Nephron (organoid): ENCODE measurements around the gene PTCD2.
A peak's percentile ranks its signal among the peaks of the same experiment; 100 is the strongest.
"Not testable (repeated sequence)": the region's sequence is repeated elsewhere in the genome, so short reads cannot be mapped to it uniquely, and the experiment has no call there.

Experiments used
- H3K27ac Mint-ChIP-seq, 3 experiments: 2 replicates each; pipeline ENCODE4 v1.8.0; 2020; ENCODE audit warnings: mixed read lengths in 3 of 3, mild to moderate bottlenecking in 2 of 3, moderate library complexity in 1 of 3
- H3K27me3 Mint-ChIP-seq: 2 replicates; pipeline ENCODE4 v1.8.0; 2021; ENCODE audit warnings: low read depth, mild to moderate bottlenecking, moderate library complexity, mixed read lengths
- H3K36me3 Mint-ChIP-seq: 2 replicates; pipeline ENCODE4 v1.8.0; 2020; ENCODE audit warnings: low read depth, mixed read lengths
- H3K4me1 Mint-ChIP-seq: 2 replicates; pipeline ENCODE4 v1.8.0; 2020; ENCODE audit warnings: mixed read lengths
- H3K4me3 Mint-ChIP-seq, 3 experiments: 2 replicates each; pipeline ENCODE4 v1.8.0; 2020; ENCODE audit warnings: mild to moderate bottlenecking in 3 of 3, mixed read lengths in 3 of 3, moderate library complexity in 2 of 3
- H3K9me3 Mint-ChIP-seq: 2 replicates; pipeline ENCODE4 v1.8.0; 2020; ENCODE audit warnings: mixed read lengths
- TF ChIP-seq, protein P1 (sequence below), 3 experiments: fragments of 200-600 bp; sonication (generic); IDR thresholded peaks; one replicate each; pipeline ENCODE4 v1.5.0; 2021; ENCODE audit warnings: antibody characterized with exemption in 3 of 3; ENCODE audit not compliant: unreplicated experiment in 3 of 3

The PTCD2 gene

DNA sequence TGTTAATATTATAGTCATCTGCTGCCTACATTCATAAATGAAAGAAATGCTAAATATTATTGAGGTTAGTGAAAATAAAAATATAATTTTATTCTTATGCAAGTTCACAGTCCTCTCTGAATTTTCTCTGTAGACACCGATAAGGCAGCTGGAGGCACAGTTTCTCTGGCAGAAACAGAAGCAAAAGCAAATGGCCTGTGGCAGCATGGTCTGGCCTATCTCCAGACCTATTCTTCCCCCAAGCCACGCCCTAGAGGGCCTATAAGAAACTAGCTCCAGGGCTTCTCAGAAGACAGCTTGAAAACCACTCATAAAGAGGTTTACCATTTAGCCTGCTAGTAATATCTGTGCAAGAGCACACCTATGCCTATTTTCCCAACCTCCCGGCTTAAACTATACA is 28.6 kb upstream of the PTCD2 start:
- peaks cover 47% of the 10 kb centered on the region for H3K36me3 Mint-ChIP-seq
- no peaks in the 10 kb centered on the region for H3K27me3 Mint-ChIP-seq
- no peak overlapping the region for H3K27ac Mint-ChIP-seq
- H3K4me3 Mint-ChIP-seq: no peak overlapping the region
- peaks cover 6% of the 10 kb centered on the region for H3K4me1 Mint-ChIP-seq
- no peaks in the 10 kb centered on the region for H3K9me3 Mint-ChIP-seq
- TF ChIP-seq, protein P1, sequence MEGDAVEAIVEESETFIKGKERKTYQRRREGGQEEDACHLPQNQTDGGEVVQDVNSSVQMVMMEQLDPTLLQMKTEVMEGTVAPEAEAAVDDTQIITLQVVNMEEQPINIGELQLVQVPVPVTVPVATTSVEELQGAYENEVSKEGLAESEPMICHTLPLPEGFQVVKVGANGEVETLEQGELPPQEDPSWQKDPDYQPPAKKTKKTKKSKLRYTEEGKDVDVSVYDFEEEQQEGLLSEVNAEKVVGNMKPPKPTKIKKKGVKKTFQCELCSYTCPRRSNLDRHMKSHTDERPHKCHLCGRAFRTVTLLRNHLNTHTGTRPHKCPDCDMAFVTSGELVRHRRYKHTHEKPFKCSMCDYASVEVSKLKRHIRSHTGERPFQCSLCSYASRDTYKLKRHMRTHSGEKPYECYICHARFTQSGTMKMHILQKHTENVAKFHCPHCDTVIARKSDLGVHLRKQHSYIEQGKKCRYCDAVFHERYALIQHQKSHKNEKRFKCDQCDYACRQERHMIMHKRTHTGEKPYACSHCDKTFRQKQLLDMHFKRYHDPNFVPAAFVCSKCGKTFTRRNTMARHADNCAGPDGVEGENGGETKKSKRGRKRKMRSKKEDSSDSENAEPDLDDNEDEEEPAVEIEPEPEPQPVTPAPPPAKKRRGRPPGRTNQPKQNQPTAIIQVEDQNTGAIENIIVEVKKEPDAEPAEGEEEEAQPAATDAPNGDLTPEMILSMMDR (IDR thresholded peaks at IDR 0.05; ENCODE audit: unreplicated experiment in 3 of 3): no peak

DNA sequence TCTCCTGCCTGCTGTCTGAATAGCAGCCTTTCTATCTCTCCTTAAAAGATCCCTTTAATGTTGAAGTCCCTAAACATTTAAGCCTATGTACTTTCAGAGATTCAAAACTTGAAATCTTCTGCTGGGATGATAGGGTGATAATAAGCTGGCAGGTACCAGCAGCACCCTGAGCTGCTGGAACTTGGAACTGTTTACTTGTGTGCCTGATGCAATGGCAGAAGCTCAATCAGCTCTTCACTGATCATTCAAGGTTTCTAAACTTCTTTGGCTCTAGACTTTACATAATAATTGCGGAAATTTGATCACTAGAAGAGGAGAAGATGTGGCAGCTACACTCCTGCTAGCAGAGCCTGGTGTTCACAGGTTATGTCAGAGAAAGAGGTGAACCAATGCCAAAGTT is 27.8 kb upstream of the PTCD2 start:
- no peak overlapping the region for H3K4me3 Mint-ChIP-seq
- no peaks in the 10 kb centered on the region for H3K9me3 Mint-ChIP-seq
- peaks cover 6% of the 10 kb centered on the region for H3K4me1 Mint-ChIP-seq
- TF ChIP-seq, protein P1 (IDR thresholded peaks at IDR 0.05; ENCODE audit: unreplicated experiment in 3 of 3): no peak
- peaks cover 44% of the 10 kb centered on the region for H3K36me3 Mint-ChIP-seq
- no peaks in the 10 kb centered on the region for H3K27me3 Mint-ChIP-seq
- H3K27ac Mint-ChIP-seq: no peak overlapping the region

DNA sequence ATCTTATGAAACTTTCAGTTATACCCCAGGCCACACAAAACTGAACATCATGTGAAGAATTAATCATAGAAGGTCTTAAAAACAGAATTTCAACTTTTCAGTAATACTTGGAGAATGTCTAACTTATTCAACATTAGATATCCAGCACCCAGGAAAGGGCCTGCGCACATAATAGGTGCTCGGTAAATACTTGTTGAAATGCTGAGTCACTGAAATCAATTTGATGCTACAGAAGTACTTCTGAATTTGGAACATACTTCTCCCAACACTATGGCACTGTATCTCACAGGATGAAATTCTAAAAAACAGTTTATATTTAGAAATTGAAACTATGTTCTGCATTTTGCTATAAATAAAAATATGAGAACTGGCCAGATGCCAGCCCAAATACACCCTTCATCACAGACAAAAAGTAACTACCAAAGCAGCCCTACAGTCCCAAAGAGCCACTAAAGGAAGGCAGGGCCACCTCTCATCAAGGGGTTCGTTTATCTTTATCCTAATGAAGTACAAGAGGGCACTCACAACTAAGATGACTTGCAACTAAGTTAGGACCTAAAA is 26.6 kb upstream of the PTCD2 start:
- H3K27ac Mint-ChIP-seq: peak overlapping the region in 1 of 3 experiments; percentile 4
- H3K27me3 Mint-ChIP-seq: no peaks in the 10 kb centered on the region
- TF ChIP-seq, protein P1 (IDR thresholded peaks at IDR 0.05; ENCODE audit: unreplicated experiment in 3 of 3): no peak
- H3K36me3 Mint-ChIP-seq: peaks cover 40% of the 10 kb centered on the region
- peaks cover 5% of the 10 kb centered on the region for H3K4me1 Mint-ChIP-seq
- H3K9me3 Mint-ChIP-seq: no peaks in the 10 kb centered on the region
- H3K4me3 Mint-ChIP-seq: no peak overlapping the region

DNA sequence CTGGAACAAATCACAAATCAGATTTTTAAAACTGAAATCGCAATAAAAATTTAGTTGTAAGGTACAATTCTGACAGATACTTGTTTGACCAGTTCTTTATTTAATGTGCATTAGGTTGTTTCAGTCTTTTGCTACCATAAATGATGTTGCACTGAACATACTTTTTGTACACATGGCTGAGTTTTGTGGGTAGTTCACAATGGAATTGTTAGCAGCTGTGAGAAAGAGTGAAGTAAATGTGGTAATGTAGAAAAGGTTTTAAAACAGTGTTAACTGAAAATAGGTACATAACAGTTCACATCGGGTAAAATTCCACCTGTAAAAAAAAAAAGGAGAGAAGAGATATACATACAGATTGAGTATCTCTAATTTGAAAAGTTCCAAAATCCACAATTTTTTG is 25.7 kb upstream of the PTCD2 start:
- Mint-ChIP-seq H3K4me3 (no peak overlapping the region), H3K4me1 (no peaks in the 10 kb centered on the region), H3K36me3 (peaks cover 34% of the 10 kb centered on the region), H3K9me3 (no peaks in the 10 kb centered on the region), H3K27ac (no peak overlapping the region), H3K27me3 (no peaks in the 10 kb centered on the region)
- TF ChIP-seq, protein P1 (IDR thresholded peaks at IDR 0.05; ENCODE audit: unreplicated experiment in 3 of 3): no peak

DNA sequence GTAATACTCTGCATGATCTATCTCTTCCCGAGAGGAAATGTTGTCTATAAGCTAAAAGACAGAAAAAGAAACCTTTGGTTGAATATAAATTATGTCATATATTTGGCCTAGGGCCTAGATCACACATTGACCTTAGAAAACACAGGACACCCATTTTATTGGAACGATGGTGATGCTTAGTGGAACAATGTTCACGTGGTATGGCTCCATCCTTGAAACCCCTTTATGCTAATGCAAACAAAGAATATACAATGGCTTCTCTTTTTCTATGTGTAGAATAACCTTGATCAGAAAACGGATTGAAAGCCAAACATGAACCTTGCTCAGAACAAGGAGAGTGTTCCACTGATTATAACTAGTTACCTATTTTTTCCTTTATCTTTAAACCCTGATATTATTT is 24.6 kb upstream of the PTCD2 start:
- TF ChIP-seq, protein P1 (IDR thresholded peaks at IDR 0.05; ENCODE audit: unreplicated experiment in 3 of 3): no peak
- no peaks in the 10 kb centered on the region for H3K27me3 Mint-ChIP-seq
- no peak overlapping the region for H3K27ac Mint-ChIP-seq
- no peak overlapping the region for H3K4me3 Mint-ChIP-seq
- H3K4me1 Mint-ChIP-seq: no peaks in the 10 kb centered on the region
- peaks cover 30% of the 10 kb centered on the region for H3K36me3 Mint-ChIP-seq
- no peaks in the 10 kb centered on the region for H3K9me3 Mint-ChIP-seq

DNA sequence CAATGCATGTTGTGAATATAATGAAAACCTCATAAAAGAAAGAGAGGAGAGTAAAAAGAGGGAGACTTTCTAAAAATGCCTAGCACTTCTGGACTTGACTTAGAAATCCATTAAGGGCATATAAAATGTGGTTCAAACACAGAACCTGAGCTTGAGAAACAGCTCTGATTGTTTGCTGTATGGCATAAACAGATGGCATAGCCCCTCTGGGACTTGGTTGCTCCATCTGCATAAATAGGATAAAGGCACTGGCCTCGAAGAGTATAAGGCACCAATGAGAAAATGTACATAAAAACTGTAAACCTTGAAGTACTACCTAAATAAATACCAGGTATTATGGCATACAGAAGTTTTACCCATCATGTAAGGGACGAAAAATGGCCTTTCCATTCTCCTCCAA is 23.9 kb upstream of the PTCD2 start:
- peaks cover 1% of the 10 kb centered on the region for H3K4me1 Mint-ChIP-seq
- TF ChIP-seq, protein P1 (IDR thresholded peaks at IDR 0.05; ENCODE audit: unreplicated experiment in 3 of 3): no peak
- H3K36me3 Mint-ChIP-seq: peaks cover 32% of the 10 kb centered on the region
- no peak overlapping the region for H3K4me3 Mint-ChIP-seq
- H3K27me3 Mint-ChIP-seq: no peaks in the 10 kb centered on the region
- no peaks in the 10 kb centered on the region for H3K9me3 Mint-ChIP-seq
- no peak overlapping the region for H3K27ac Mint-ChIP-seq

DNA sequence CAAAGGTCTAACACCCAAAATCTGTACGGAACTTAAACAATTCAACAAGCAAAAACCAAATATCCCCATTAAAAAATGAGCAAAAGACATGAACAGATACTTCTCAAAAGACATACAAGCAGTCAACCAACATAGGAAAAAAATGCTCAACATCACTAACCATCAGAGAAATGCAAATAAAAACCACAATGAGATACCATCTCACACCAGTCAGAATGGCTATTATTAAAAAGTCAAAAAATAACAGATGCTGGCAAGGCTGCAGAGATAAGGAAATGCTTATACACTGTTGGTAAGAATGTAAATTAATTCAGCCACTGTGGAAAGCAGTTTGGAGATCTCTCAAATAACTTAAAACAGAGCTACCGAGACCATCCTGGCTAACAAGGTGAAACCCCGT is 22.0 kb upstream of the PTCD2 start:
- H3K4me3 Mint-ChIP-seq, H3K9me3 Mint-ChIP-seq, H3K27me3 Mint-ChIP-seq, H3K27ac Mint-ChIP-seq: not testable (repeated sequence)
- Mint-ChIP-seq H3K36me3 (peaks cover 44% of the 10 kb centered on the region), H3K4me1 (peaks cover 13% of the 10 kb centered on the region)
